ENCODE results near the gene ACTN4.

Gene ACTN4

DNA sequence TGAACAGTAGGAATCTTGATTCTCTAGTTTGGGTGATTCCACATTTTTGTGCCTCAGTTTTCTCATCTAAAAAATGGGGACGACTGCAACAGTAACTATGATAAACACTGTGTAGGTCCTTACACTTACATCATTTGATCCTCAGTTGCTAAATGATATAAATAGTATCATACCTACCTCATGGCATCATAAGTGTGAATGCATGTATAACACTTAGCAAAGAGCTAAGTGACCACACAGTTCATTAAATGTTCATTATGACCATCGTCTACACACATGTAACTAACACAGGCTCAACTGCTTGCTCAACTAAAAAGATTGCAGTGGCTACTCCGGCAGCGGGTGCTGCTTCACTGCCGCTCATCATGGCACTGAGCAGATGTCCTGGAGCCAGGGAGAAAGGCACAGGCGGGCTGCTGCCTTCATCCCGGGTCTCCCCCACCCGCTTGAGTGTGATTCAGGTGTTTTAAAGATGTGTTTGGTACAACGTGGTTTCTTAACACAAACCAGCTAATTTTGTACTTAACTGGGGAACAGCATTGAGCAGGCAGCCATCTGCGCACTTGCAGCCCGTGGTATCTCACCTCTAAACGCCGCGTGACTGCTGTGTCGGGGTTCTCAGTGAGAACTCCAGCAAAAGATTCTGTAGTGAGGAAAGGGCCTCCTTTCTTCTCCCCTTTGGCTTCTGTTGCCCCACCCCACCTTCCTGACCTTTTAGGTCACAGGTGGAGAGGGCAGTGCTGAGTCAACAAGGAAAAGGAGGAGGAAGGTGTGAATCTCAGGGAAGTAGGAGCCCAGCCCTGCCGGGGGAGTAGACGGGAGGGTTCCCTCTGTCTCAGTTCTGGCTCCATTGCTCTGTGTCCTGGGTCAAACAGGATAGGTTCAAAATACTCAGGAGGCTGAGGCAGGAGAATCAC is 11.7 kb upstream of the ACTN4 start:
- no peak for DNase-seq (ENCODE audit: low spot score)

DNA sequence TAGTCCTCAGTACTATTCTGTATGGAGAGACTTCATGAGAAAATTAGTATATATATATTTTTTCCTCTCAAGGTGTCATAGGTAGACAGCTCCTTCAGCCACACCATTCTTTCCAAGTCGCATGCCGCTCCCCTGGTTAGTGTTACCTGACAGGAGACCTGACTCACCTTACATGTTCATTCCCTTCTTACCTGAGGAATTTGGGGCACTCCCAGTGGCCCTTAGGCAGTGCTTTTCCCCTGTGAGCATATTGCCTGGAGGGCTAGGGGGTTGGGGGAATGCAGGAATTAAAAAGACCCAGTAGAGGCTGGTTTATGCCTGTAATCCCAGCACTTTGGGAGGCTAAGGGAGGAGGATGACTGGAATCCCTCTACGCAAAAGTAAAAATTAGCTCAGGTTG is 9.0 kb upstream of the ACTN4 start:
- no peak for DNase-seq (ENCODE audit: low spot score)

DNA sequence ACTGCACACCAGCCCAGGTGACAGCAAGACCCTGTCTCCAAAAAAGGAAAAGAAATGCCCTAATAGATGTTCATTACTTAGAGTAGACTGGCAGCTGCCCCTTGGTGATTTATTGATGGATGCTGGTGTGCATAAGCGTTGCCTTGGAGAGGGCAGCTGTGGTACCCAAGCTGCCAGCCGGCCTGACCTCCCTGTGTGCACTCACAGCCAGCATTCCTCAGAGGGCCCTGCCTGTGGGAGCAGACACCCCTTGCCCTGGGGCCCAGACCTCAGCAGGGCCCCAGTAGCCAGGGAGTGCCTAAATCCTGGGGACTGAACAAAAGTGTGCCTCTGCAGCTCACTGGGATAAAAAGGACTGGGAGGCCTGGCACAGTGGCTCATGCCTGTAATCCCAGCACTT is 7.8 kb upstream of the ACTN4 start:
- DNase-seq (ENCODE audit: low spot score): no peak

DNA sequence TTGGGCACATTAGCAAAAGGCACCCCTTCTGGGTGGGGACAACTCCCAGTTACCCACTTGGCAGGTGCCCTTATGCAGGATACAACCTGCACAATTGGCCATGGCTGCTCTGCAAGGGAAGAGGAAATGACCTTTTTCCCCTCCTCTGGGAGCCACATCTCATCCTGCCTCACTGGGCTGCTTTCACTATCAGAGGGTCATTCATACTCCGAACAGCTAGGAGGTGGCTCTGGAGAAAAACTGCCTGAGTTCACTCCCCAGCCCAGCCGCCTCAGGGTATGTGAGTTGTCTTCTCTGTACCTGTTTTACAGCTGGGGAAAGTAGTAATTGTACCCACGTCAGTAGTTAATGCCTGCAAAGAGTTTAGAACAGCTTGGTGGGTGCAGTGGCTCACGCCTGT is 7.1 kb upstream of the ACTN4 start:
- no peak for DNase-seq (ENCODE audit: low spot score)

DNA sequence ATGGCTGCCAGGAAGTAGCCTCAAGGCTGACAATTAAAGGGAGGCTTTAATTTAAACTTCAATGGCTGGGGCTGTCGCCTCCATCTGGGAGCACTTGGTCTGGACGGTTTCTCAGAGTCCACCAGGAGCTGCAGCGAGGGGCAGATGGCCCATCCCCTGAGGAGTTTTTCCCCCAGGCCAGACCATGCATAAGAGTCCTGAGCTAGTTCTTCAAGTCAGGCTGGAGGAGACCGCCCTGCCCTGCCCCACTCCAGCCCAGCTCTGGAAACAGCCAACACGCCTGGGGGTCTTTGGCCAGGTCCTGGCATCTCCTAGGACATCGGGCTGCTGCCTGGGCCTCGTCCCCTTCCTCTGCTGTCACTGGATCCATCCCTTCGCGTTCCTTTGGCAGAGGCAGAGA is 5.3 kb upstream of the ACTN4 start:
- no peak for DNase-seq (ENCODE audit: low spot score)

- no peak for DNase-seq (ENCODE audit: low spot score)
Observed at GRCh38 chr19:38644719-38645118, 2.7 kb upstream of the ACTN4 start.

GRCh38 chr19:38647966-38648768 is 718 bp downstream of the ACTN4 start:
- DNase-seq (ENCODE audit: low spot score): no peak

DNA sequence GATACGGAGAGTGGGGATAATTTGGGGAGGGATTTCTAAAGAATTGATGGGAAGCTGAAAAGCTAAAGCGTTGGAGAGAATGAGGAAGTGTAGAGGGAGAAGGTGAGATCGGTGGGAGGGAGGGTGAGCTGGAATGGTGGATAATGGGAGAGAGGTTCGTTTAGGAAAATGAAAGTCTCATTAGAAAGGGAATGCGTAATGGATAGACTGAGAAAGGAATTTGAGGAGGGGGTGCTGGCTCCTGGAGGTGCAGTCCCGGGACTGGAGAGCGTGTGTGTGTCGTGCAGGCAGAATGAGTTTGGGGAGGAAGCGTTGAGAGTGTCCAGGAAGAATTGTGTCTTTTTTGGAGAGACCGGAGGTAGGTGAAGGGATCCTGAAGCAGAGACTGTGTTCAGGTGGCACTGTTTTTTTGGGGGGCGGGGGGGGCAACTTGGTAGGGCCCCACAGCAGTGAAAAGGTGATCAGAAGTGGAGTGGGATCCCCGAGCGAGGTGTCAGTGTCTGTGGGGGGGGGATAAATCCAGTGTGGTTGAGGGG is 1.4 kb downstream of the ACTN4 start:
- DNase-seq (ENCODE audit: low spot score): no peak

GRCh38 chr19:38649305-38650171 is 2.1 kb downstream of the ACTN4 start:
- no peak for DNase-seq (ENCODE audit: low spot score)

DNA sequence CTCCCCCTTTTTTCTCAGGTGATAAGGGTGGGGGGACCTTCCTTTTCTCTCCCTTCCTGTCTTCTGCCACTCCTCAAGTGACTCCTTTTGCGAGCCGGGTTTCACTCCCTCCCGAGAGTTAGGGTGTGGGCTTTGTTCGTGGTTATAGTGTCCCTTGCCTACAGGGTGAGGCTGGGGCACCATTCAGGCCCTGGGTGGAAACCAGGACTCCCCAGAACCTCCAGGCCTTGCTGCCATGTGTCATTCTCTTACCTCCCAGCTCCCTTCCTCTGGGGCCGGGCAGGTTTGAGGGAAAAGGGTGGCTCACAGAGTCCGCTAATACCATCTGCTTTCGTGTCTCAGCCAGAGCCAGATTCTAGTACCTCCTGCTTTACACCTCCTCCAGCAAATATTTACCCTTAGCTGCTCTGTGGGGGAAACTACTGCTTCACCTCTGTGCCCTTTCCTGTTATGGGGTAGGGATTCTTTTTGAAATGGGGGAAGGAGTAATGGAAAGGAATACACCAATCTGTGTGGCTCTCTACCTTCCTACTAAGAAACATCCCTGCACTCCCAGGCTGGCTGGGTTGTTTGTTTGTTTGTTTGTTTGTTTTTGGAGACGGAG is 2.8 kb downstream of the ACTN4 start:
- DNase-seq (ENCODE audit: low spot score): no peak

DNA sequence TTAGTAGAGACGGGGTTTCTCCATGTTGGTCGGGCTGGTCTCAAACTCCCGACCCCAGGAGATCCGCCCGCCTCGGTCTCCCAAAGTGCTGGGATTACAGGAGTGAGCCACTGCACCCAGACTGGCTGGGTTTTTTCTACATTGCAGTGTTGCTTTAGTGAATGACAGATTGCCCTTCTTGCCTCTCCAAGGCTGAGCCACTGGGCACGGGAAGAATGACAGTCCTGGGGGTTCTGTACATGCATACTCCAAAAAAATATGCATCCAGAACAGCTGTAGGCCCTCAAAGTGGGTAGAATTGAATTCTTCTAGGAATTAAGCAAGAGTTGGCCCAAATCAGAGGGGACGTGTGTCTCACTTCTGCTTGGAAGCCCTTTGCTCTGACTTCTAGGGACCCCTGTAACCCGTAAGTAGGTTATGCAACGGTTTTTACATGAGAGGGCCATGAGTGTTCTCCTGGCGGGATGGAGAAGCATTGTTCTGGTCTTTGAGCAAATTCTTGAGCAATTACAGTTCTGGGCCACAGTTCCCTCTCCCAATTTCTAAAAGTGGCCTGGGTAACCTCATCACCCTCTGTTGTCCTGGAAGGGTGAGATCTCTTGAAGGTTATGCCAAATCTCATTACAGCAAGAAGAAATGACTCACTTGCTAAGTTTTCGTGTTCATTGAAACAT is 3.6 kb downstream of the ACTN4 start:
- DNase-seq (ENCODE audit: low spot score): no peak

DNA sequence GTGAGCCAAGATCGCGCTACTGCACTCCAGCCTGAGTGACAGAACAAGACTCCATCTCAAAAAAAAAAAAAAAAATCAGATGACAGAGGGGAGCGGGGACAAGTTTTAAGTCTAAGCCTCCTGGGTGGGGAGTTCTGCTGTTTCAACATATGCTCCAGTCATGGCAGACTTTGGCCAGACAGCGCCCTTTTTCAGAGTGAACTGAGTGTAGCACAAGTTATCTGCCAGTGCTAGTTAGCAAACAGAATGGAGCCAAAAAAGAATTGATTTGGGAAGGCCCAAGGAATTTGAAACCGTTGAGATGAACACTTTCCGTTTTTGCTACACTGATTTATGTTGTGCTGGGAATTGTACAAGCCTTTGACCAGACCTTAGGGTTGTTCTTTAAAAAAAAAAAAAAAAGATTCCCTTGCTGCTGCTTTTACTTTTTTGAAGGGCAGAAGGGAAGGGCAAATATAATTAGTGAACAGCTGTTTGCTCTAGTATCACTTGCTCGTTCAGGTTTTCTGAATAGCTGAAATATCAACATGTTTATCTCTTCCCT is 5.7 kb downstream of the ACTN4 start:
- DNase-seq (ENCODE audit: low spot score): no peak

DNA sequence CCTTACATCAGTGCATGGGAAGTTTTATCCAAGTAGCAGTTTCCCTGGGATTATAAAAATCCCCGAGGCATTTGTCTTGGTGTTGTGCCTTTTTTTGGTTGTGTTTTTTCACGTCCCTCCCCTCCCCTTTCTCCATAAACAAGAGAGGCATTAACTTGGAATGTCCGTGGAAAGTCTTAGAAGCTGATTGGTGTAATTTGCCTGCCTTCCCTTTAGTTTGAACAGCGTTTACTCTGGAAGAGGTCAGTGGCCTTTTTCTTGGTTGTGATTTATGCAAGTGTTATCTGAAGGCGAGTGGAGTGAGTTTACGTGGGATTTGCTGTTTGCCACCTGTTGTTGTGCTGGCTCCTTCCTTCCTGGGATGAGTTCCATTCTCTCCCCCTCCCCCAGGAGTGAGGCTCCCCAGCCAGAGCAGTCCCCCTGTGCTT is 7.2 kb downstream of the ACTN4 start:
- DNase-seq (ENCODE audit: low spot score): no peak

- no peak for DNase-seq (ENCODE audit: low spot score)
Observed at GRCh38 chr19:38655148-38655824, 7.8 kb downstream of the ACTN4 start.

DNA sequence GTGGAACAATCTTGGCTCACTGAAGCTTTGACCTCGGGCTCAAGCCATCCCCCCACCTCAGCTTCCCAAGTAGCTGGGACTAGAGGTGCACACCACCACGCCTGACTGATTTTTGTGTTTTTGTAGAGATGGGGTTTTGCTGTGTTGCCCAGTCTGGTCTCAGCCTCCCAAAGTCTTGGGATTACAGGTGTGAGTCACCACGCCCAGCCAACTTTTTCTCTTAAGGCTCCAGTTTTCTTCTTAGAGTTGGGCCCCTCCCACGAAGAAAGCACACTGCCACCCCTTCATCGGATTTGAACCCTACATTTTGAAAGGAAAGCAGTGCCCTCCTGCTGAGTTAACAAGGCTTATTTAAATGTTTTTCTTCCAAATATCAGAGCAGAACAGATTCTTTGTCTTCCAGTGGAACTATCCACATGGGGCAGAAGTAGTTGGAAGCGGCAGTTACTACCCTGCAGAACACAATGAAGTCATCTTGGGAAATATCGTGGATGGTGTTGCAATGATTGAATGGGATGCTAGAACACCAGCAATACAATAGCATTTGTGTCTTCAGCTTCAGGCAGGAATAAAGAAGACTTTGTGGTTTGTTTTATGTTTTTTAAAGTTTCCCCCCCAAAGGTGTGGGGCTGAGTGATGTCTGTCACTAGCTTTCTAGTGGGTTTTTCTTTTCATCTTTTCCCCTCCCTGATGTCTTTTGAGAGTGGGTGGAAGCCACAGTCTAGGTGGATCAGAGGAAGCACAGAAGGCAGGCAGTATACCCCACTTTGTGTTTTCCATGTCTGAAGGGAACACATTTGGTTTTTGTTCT is 8.9 kb downstream of the ACTN4 start:
- no peak for DNase-seq (ENCODE audit: low spot score)

DNA sequence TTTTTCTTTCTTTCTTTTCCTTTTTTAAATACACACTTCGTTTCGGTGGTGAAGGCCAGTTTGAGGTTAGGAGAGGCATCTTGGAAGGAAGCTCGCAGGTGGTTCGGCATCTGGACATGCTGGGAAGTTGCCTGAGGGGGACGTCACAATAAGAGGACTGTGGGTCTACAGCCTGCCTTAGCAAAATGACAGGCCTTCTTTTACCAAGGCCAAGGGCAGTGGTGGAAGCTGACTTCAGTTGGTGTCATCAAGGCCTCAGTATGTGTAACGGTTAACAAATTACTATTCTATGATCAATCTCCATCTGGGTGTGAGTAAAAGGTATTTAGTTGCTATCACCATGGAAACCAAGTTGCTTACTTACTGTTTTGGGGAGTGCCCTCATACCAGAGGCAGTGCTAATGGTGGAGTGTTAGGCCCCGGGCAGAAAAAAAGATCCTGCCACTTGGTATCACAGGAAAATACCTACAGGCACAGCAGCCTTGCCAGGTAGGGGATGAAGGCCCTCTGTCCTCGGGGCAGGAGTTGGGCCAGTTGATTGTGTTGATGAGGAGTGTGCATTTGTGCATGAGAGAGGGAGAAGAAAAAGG is 10.3 kb downstream of the ACTN4 start:
- DNase-seq (ENCODE audit: low spot score): no peak

- DNase-seq (ENCODE audit: low spot score): no peak
Observed at GRCh38 chr19:38658462-38659306, 11.2 kb downstream of the ACTN4 start.
